Hair follicle dermal papilla cell (primary cell): ENCODE results near the gene HES6. TPM values are rescaled to one million over a fixed set of nuclear protein-coding genes. Genes with fewer than 3 reads are reported as not detected.

ENCODE experiments used
- total RNA-seq: library from RNA; depleted of rRNA; stranded (reverse); fragments of >200 nt; gene quantifications from 2 replicates; pipeline ENCODE4 v1.2.3, GENCODE V29; 2012

HES6 gene, protein sequence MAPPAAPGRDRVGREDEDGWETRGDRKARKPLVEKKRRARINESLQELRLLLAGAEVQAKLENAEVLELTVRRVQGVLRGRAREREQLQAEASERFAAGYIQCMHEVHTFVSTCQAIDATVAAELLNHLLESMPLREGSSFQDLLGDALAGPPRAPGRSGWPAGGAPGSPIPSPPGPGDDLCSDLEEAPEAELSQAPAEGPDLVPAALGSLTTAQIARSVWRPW
- 1.5 and 2.1 TPM in 2 replicates for total RNA-seq

GRCh38 chr2:238239863-238240756 is at the start of gene HES6:
HES6 (minus strand) TSS chr2:238240038; CDS start chr2:238239905, 133 bp downstream.

GRCh38 chr2:238287737-238288649 is 48.2 kb upstream of the HES6 start, which contains the start of gene PER2:
PER2 (minus strand) TSS chr2:238288610; CDS start chr2:238277936, 10,674 bp downstream.

GRCh38 chr2:238203094-238203972 is 36.5 kb downstream of the HES6 start, which contains the start of gene ILKAP:
ILKAP (minus strand) TSS chr2:238203695; CDS start chr2:238203553, 142 bp downstream.

Other genes with a start within 250 kb of the HES6 start
- 15.6 and 16.3 TPM in 2 replicates for gene SCLY, start 179.0 kb downstream of the HES6 start, total RNA-seq
- 0.61 and 3.6 TPM in 2 replicates for gene ESPNL, start 139.7 kb downstream of the HES6 start, total RNA-seq
- 1.8 and 3.6 TPM in 2 replicates for gene KLHL30, start 101.4 kb downstream of the HES6 start, total RNA-seq
- 2.9 and 3.2 TPM in 2 replicates for gene ERFE, start 81.1 kb downstream of the HES6 start, total RNA-seq
- 14.1 and 18.7 TPM in 2 replicates for gene ILKAP, start 36.3 kb downstream of the HES6 start, total RNA-seq
- 11.2 and 13.5 TPM in 2 replicates for gene PER2, start 48.6 kb upstream of the HES6 start, total RNA-seq
- 8.7 and 9.4 TPM in 2 replicates for gene TRAF3IP1, start 80.5 kb upstream of the HES6 start, total RNA-seq
- gene ASB1, start 186.9 kb upstream of the HES6 start, total RNA-seq, result 20.3 and 31.1 TPM in 2 replicates